GM18505 (cell line): ENCODE data around the gene CELSR1.

Source experiments
- ATAC-seq: cut with Tn5 transposase; IDR thresholded peaks from one replicate; pipeline ENCODE4 v1.9.1; 2021; ENCODE audit not compliant: unreplicated experiment
- POLR2A ChIP-seq: IDR thresholded peaks from 4 replicates; pipeline ENCODE4 v1.6.1; 2011; ENCODE audit warnings: borderline replicate concordance; ENCODE audit not compliant: insufficient read depth, insufficient read length; ENCODE audit errors: extremely low read depth

The CELSR1 gene

DNA sequence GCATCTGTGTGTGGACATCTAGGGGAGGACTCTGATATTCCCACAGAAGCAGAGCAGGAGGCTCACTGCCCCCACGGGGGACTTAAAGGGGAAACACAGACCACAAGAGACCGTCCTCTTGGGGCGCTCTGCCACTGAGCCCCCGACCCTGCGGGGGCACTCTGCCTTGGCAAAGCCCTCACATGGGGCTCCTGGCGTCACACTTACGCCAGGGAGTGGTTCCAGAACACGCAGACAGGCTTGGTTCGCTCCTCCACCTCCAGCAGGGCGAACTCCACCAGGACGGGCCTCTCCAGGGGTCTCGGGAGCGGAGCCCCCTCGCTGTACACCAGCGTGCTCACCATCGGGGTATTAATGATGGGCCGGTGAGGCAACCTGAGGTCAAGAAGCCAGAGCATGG is 156.8 kb downstream of the CELSR1 start:
- no peak for ATAC-seq
- no peak for TF ChIP-seq POLR2A

DNA sequence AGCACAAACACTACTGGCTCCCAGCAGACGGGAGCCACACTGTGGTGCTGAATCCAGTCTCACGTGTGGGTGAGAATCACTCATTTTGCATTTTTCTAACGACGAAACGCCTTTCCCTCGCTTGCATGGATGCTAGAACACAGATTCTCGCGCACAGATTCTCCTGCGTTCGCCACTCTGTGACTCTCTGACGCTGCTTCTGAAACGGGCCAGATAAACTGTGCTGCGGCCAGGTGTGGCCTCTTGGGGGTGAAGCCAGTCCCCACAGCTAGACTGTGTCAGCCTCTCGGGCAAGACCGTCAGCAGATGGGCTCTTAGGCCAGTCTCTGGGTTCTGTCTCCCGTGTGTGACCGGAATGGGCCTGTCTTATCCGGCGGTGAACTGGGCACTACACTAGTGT is 157.4 kb downstream of the CELSR1 start:
- no peak for ATAC-seq
- TF ChIP-seq POLR2A: no peak

DNA sequence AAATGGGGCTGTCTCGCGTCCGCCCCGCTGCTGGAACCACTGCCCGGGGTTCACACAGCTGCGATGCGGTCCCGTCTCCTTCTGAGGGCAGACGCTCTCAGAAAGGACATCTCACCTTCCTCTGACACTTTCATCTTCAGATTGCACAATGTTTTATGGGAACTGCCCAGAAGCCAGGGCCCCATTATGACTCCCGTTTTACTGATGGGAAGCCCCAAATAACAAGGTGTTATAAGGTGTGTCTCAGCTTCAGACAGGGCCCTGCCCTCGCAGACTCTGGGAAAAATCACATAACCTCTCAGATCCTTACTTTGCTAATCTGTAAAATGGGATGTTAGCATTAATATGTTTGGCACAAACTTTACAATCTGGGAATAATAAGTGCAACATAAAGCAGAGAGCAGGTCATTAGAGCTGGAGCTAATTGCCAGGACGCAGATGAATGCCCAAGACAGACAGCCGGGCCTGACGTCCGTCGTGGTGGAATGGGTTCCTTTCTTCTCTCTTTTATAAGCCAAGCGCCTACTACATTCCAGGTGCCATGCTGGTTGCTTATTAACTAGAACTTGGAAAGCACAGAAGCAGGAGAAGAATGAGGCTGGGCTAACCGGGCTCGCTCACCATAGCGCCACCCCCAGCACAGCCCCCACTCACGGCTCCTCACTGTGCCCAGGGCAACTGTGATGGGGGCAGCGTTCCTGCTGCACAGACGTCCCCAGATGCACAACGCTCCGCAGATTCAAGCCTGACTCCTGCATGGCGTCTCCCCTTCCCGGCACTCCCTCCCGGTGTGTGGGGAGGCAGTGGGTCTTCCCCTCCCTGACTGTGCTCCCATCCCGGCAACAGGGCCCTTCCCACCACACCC is 158.1 kb downstream of the CELSR1 start:
- TF ChIP-seq POLR2A: no peak
- ATAC-seq: no peak

DNA sequence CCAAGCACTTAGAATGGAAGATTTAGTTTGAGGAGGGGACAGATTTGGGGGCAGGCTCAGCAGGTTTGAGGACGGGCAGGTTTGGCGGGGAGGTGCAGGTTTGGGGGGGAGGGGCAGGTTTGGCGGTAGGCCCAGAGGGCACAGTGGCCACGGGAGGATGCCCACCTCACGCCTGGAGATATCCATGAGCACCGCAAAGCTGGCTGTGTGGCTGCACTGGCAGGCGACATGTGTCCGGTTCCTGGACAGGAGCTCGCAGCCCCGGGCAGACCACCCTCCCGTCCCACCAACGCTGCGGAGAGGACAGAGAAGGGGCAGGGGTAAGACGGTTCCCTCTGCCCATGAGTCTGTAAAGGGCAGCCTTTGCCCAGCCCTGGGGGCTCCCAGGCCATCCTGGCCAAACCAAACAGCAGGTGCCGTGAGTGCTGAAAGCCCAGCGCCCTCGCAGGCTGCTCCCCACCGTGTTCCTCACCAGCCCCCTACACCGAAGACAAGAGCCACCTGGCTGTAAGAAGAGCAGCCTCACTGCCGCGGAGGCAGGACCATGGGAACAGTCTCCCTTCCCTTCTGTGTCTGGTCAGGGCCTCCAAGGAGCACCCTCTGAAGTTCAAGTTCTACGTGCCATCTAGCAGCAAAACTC is 158.9 kb downstream of the CELSR1 start:
- no peak for ATAC-seq
- TF ChIP-seq POLR2A: no peak

DNA sequence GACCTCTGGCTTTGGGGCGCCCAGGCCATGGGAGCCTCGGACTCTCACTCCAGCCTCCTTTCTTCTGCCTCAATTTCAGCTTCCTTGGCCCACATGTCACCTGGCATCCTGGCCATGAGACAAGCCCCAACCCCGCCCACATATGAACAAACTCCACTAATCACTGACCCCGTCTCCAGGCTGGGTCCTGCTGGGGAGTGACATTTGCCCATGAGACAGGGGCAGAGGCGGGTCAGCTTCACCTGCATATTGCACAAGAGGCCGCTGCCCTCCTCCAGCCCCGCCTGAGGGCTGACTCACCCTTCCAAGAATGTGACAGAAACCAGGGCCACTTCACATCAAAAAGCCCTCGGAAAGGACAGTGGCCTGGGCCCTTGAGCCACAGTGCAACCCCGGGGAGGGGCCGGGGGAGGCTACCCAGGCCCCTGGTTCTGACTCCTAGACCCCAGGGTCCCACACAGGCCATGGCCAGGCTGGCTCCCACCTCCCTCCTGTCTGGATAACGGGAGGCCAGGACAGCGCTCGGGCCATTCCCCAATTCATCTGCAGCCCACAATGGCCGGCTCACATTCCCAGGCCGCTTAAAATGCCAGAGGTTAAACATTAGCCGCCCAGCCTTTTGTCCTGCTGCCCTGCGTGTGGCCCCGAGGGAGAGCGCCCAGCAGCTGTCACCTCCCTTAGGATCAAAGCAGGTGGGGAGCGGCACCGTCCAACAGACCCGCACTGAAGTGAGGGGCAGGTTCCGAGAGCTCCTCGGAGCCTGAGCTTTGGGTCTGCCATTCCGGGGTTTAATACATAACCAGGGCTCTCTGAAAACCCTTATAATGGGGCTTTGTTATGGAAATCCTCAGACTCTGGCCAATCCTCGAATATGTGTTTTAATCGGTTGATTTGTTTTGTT is 159.6 kb downstream of the CELSR1 start:
- TF ChIP-seq POLR2A: no peak
- ATAC-seq: no peak

DNA sequence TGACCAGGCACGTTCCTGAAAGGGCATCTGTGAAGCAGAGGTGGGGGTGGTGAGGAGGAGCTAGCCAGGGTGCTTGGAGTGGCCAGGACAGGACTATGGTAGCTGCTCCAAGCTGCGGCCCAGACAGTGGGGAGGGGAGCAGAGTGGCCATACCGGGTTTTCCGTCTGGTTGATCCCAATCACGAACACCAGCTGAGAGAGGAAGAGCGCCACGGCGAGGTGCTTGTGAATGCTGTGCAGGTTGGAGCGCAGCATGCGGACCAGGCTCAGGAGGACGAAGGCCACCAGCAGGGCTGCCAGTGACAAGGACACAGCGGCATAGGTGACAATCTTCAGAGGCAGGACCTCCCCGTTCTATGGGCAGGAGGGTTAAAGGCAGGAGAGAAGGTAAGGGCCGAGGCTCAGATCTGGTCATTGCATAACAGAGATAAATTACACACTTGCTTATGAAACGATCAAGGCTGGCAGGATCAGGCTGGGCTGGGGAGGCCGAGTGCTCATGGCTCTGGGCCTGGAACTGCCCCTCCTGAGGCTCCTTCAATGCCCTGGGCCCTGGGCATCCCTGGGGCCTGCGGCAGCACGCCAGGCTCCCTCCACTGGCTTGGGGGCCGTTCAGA is 160.4 kb downstream of the CELSR1 start:
- no peak for TF ChIP-seq POLR2A
- ATAC-seq: no peak

DNA sequence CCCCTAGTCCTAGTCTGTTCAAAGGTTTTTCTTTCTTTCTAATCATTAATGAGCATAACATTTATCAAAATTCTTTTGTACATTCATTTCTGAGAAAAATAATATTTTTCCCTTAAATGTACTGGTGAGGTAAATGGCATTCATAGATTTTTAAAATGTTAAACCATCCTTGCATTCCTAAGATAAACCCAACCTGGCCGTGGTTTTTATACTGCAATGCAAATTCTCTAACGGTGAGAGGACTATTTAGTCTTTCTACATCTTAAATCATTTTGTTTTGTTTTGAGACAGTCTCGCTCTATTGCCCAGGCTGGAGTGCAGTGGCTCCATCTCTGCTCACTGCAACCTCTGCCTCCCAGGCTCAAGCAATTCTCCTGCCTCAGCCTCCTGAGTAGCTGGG is 161.3 kb downstream of the CELSR1 start:
- no peak for ATAC-seq
- no peak for TF ChIP-seq POLR2A

DNA sequence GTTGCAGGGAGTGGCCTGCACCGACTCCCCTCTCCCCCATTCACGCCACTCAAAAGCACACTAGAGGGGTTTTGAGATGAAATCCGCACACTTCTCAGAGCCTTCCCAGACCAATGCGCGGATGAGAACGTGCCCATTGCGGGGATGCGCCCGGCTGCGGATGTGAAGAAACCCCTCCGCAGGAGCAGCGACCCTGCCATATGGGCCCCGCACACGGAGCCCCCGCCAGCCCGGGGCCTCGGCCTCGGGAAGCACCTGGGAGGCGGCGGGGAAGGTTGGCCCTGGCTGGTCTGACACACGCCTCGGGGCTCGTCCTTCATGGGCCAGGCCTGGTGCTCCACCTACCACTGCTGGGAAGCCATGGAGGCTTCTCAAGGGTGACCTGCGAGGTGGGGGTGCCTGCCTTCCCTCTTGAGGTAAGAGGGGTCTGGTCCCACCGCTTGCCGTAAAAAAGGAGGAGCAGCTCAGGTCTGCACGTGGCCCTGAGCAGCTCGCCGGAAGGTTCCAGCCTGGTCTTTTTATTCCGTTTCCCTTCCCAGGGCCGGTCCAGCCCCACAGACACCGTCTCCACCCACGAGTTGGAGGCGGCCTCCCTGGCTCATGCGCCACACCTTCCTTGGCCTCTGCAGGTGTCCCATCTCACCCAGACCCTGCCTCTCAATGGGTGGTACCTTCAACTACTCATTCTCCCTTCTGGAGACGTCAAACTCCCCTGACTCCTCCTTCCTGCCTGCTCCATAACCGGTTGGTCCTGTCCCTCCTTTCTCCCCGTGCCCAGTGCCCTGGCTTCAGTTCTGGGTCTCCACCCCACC is 162.6 kb downstream of the CELSR1 start:
- TF ChIP-seq POLR2A: no peak
- no peak for ATAC-seq

DNA sequence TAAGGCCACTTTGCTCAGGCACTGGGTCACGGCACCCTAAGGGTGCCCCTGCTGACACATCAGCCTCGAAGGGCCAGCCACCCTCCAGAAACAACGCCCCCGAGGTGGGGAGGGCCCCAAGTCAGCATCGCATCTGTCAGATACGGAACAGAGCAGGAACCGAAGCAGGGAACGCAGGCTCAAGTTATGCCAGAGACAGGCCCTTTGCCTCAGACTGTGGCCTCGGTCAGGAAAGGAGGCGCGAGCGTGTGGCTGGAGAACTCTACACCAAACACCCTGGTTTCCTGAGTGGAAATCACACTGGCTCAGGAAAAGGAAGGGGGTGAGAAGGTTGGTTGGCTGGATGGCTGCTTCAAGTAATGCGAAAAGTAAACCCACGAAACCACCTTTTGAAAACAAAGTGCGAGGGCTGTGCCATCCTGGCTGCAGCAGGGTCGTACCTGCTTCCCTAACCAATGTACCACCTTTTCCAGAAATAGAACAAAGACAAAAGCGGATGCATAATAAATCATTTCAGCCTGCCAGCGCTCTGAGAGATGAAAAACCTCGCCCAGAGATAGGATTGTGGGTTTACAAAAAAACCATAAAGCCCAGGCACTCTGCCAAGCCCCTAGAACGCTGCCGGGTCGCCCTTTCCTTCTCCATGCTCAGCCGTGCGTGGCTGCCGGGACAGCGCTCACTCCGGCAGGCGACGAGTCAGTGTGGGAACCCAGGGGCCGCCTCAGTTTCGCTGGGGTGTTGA is 163.3 kb downstream of the CELSR1 start:
- no peak for TF ChIP-seq POLR2A
- no peak for ATAC-seq

DNA sequence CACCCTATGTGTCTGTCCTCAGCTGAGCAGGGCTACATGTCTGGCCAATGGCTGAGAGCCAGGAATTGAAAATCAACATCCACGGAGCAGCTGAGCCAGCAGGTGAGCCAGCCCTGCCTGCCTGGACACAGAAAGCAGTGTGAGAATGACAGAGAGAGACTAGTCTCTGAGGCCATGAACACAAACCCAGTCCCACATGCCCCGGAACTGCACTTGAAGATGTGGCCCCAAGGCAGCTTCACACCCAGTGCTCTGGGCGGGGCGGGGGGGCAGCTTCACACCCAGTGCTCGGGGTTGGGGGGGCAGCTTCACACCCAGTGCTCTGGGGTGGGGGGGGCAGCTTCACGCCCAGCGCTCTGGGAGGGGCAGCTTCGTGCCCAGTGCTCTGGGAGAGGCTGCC is 164.3 kb downstream of the CELSR1 start:
- ATAC-seq: no peak
- TF ChIP-seq POLR2A: no peak

DNA sequence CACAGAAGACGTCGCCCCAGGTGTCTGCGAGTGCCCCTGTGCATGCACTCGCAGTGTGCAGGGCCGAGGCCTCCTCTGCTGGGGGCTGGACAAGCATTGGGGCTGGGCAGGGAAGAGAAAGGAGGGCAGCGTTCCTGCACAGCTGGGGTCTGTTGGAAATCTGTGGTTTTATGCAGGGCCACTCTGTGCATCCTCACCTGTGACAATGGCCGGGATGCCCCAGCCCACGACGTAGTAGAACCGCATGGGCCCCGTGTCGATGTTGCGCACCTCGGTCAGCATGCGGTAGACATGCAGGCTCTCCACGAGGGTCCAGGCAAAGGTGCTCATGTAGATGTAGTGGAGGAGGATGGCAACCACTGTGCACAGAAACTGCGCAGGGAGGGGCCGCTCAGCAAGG is 164.7 kb downstream of the CELSR1 start:
- no peak for TF ChIP-seq POLR2A
- ATAC-seq: no peak
